OCI-LY3 (cell line): ENCODE results near the gene CAMTA1.
A peak's percentile ranks its signal among the peaks of the same experiment; 100 is the strongest.

Experiments used
- H2AFZ ChIP-seq: fragments of 200-600, 300-600 bp; shearing (Covaris generic); 2 replicates; pipeline ENCODE4 v1.6.0; 2014; ENCODE audit warnings: antibody characterized with exemption, low read depth, low read length
- H3K27ac ChIP-seq: fragments of 200-600, 300-600 bp; sonication (generic); 2 replicates; pipeline ENCODE4 v1.5.1; 2014; ENCODE audit warnings: mild to moderate bottlenecking, low read length, moderate library complexity, mixed read lengths
- H3K27me3 ChIP-seq: fragments of 200-600, 300-600 bp; sonication (generic); 2 replicates; pipeline ENCODE4 v1.6.1; 2014; ENCODE audit warnings: low read depth, low read length, mixed read lengths
- H3K36me3 ChIP-seq: fragments of 200-600, 300-600 bp; sonication (generic); replicated peaks from 2 replicates; pipeline ENCODE3; 2014; ENCODE audit warnings: low read depth, low read length, mixed read lengths
- H3K4me1 ChIP-seq: fragments of 300-600, 200-600 bp; sonication (generic); 2 replicates; pipeline ENCODE4 v1.6.1; 2014; ENCODE audit warnings: low read length, mixed read lengths
- H3K4me2 ChIP-seq: fragments of 200-600, 300-600 bp; sonication (generic); 2 replicates; pipeline ENCODE4 v1.6.1; 2014; ENCODE audit warnings: low read length, mixed read lengths
- H3K4me3 ChIP-seq: fragments of 300-600, 200-600 bp; sonication (generic); 2 replicates; pipeline ENCODE4 v1.5.1; 2014; ENCODE audit warnings: antibody characterized with exemption, mild to moderate bottlenecking, low read length, moderate library complexity
- H3K79me2 ChIP-seq: fragments of 300-600, 200-600 bp; shearing (Covaris generic); 2 replicates; pipeline ENCODE4 v1.6.1; 2014; ENCODE audit warnings: mild to moderate bottlenecking, low read length, mixed read lengths
- H3K9ac ChIP-seq: fragments of 300-600, 200-600 bp; shearing (Covaris generic); 2 replicates; pipeline ENCODE4 v1.6.0; 2014; ENCODE audit warnings: mild to moderate bottlenecking, low read length, moderate library complexity
- H3K9me3 ChIP-seq: fragments of 200-600, 300-600 bp; shearing (Covaris generic); 2 replicates; pipeline ENCODE4 v1.6.1; 2014; ENCODE audit warnings: low read length, mixed read lengths; ENCODE audit not compliant: insufficient read depth
- H4K20me1 ChIP-seq: fragments of 200-600, 300-600 bp; sonication (generic); 2 replicates; pipeline ENCODE4 v1.6.1; 2016; ENCODE audit warnings: low read length, mixed read lengths; ENCODE audit not compliant: insufficient read depth
- CTCF ChIP-seq: fragments of 200-600, 300-600 bp; sonication (generic); IDR thresholded peaks from 2 replicates; pipeline ENCODE4 v1.5.1; 2014; ENCODE audit warnings: antibody characterized with exemption, low read length, low read depth
- EZH2phosphoT487 ChIP-seq: fragments of 200-600 bp; shearing (Covaris generic); IDR thresholded peaks from 2 replicates; pipeline ENCODE4 v1.6.1; 2018; ENCODE audit warnings: antibody characterized with exemption, mixed run types, low read depth

The CAMTA1 gene

GRCh38 chr1:7646981-7647901 is 862.0 kb downstream of the CAMTA1 start:
- Histone ChIP-seq H2AFZ (no peak overlapping the region), H4K20me1 (no peaks in the 10 kb centered on the region), H3K79me2 (no peaks in the 10 kb centered on the region), H3K4me2 (no peak overlapping the region), H3K9me3 (no peaks in the 10 kb centered on the region), H3K27me3 (no peaks in the 10 kb centered on the region), H3K36me3 (no peaks in the 10 kb centered on the region), H3K27ac (no peak overlapping the region), H3K4me3 (no peak overlapping the region), H3K9ac (no peak overlapping the region), H3K4me1 (peaks cover 4% of the 10 kb centered on the region; the same call in 1 of the 2 replicates)
- TF ChIP-seq CTCF, result peak; percentile 76
- no peak for TF ChIP-seq EZH2phosphoT487

- H3K4me3 ChIP-seq, result no peak overlapping the region
- H3K27ac ChIP-seq, result no peak overlapping the region
- no peaks in the 10 kb centered on the region for H3K36me3 ChIP-seq
- H3K4me2 ChIP-seq, result no peak overlapping the region
- no peaks in the 10 kb centered on the region for H3K79me2 ChIP-seq
- no peaks in the 10 kb centered on the region for H3K27me3 ChIP-seq
- no peak overlapping the region for H2AFZ ChIP-seq
- TF ChIP-seq CTCF (no peak), EZH2phosphoT487 (no peak)
- H3K4me1 ChIP-seq, result peaks cover 5% of the 10 kb centered on the region; the same call in 1 of the 2 replicates
- H4K20me1 ChIP-seq, result no peaks in the 10 kb centered on the region
- H3K9ac ChIP-seq, result no peak overlapping the region
- H3K9me3 ChIP-seq, result no peaks in the 10 kb centered on the region
Observed at GRCh38 chr1:7648761-7649384, 863.6 kb downstream of the CAMTA1 start.

- no peaks in the 10 kb centered on the region for H3K9me3 ChIP-seq
- no peak overlapping the region for H3K4me2 ChIP-seq
- no peak overlapping the region for H3K4me3 ChIP-seq
- no peak overlapping the region for H3K9ac ChIP-seq
- H3K79me2 ChIP-seq, result no peaks in the 10 kb centered on the region
- no peak overlapping the region for H3K27ac ChIP-seq
- no peaks in the 10 kb centered on the region for H3K27me3 ChIP-seq
- no peaks in the 10 kb centered on the region for H4K20me1 ChIP-seq
- H3K36me3 ChIP-seq, result no peaks in the 10 kb centered on the region
- TF ChIP-seq EZH2phosphoT487, result no peak
- TF ChIP-seq CTCF, result no peak
- peaks cover 5% of the 10 kb centered on the region; the same call in 1 of the 2 replicates for H3K4me1 ChIP-seq
- no peak overlapping the region for H2AFZ ChIP-seq
Observed at GRCh38 chr1:7650801-7651200, 865.5 kb downstream of the CAMTA1 start.

- Histone ChIP-seq H3K4me3 (no peak overlapping the region), H3K79me2 (no peaks in the 10 kb centered on the region), H3K27me3 (no peaks in the 10 kb centered on the region), H3K27ac (no peak overlapping the region), H3K4me2 (no peak overlapping the region), H2AFZ (no peak overlapping the region), H3K9me3 (no peaks in the 10 kb centered on the region), H4K20me1 (no peaks in the 10 kb centered on the region), H3K4me1 (peaks cover 5% of the 10 kb centered on the region; the same call in 1 of the 2 replicates), H3K36me3 (no peaks in the 10 kb centered on the region), H3K9ac (no peak overlapping the region)
- TF ChIP-seq CTCF, result no peak
- no peak for TF ChIP-seq EZH2phosphoT487
Observed at GRCh38 chr1:7651203-7651602, 865.9 kb downstream of the CAMTA1 start.
